ENCODE results near the gene FOXC1. TPM values are rescaled to one million over a fixed set of nuclear protein-coding genes. Genes with fewer than 3 reads are reported as not detected.

The FOXC1 gene
- total RNA-seq, 1 experiment from 2014 or later = 40.7 TPM

DNA sequence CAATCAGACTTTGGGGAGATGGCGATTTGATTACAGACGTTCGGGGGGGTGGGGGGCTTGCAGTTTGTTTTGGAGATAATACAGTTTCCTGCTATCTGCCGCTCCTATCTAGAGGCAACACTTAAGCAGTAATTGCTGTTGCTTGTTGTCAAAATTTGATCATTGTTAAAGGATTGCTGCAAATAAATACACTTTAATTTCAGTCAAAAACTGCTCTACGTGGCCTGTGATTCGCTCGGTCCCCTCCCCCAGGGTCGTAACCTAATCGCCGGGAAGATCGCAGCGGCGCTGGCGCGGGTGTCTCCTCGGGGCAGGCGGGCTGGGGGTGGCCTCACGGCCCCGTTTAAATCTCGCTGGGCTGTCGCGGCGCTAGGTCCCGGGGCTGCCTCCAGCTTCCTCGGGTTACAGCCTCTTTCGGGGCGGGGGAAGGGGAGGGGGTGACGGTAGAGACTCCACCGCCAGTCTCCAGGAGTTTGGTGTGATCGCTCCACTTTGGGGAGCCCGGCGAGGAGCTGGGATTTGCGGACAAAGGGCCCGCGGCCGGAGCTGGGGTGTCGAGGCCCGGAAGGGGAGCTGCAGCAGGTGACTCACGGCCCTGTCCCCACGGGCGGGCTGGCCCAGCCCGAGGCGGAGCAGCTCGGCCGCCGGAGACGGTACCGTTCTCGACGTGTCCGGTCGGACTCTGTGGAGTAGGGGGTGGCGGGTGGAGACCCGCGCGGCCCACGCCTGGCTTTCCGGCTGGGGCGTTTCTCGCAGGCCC, 4.2 kb downstream of the FOXC1 start:
- Histone ChIP-seq H3K4me1 (ENCODE audit: control insufficient read depth in 1 of 2, insufficient read depth in 2 of 2, low read length in 2 of 2) (peaks cover 11 to 17% of the 10 kb centered on the region in 2 experiments; a peak in 3 of 4 replicates), H3K4me3 (replicated peaks in 1 of 2; ENCODE audit: low read depth in 1 of 2, low read length in 2 of 2) (peak overlapping the region; percentile 11 to 79; a peak in 2 of 4 replicates), H3K9me3 (ENCODE audit: control insufficient read depth in 1 of 2, insufficient read depth in 1 of 2, low read depth in 1 of 2, low read length in 2 of 2) (no peaks in the 10 kb centered on the region), H2AFZ (ENCODE audit: low read depth, low read length, poor library complexity, severe bottlenecking) (no peak overlapping the region), H3K36me3 (ENCODE audit: control insufficient read depth in 1 of 2, insufficient read depth in 2 of 2, low read length in 2 of 2) (peaks cover 3 to 4% of the 10 kb centered on the region in 2 experiments; a peak in 1 of 4 replicates), H3K9me2 (ENCODE audit: insufficient read depth) (no peaks in the 10 kb centered on the region), H3K4me2 (ENCODE audit: low read length) (peak overlapping the region; percentile 97; the same call in 1 of the 2 replicates), H3K27me3 (ENCODE audit: insufficient read depth, low read length) (no peaks in the 10 kb centered on the region), H3K27ac (ENCODE audit: low read depth, low read length) (no peak overlapping the region; the same call in 1 of the 2 replicates), H3K9ac (ENCODE audit: low read length) (peak overlapping the region; percentile 16; the same call in 1 of the 2 replicates), H3K79me2 (ENCODE audit: insufficient read depth, low read length) (peaks cover 40% of the 10 kb centered on the region), H4K20me1 (ENCODE audit: insufficient read depth) (0 out of 2 replicates have a peak, but pooled peaks cover 6% of the 10 kb centered on the region)
- CTCF ChIA-PET = no interaction called here
- POLR2A ChIA-PET = no interaction called here
- RAD21 ChIA-PET (ENCODE audit: low non-redundant PET in 1 of 2, low total read pairs in 2 of 2, uncharacterized antibody in 2 of 2, unreplicated experiment in 2 of 2) = no interaction called here
- ATAC-seq (no peak), DNase-seq (ENCODE audit: low read depth, low spot score) (no peak)
- no TSS peak for BruUV-seq (replicated peaks)
- intact Hi-C loops (cut with micrococcal nuclease) = no loop called here
- no peak for TF ChIP-seq POLR2AphosphoS5 (IDR thresholded peaks at IDR 0.05; ENCODE audit: low read depth, low read length)
- TF ChIP-seq CBX3 (IDR thresholded peaks at IDR 0.05; ENCODE audit: low read depth) = no peak
- TF ChIP-seq JUND (IDR thresholded peaks at IDR 0.05) = no peak
- TF ChIP-seq ZBTB33 (IDR thresholded peaks at IDR 0.05; ENCODE audit: extremely low read depth, insufficient replicate concordance, low read length) = no peak
- no peak for TF ChIP-seq RAD21 (IDR thresholded peaks at IDR 0.05; ENCODE audit: low read depth)
- no peak for TF ChIP-seq TCF7L2 (IDR thresholded peaks at IDR 0.05; ENCODE audit: borderline replicate concordance, extremely low read depth, insufficient read depth, insufficient read length)
- TF ChIP-seq, protein P1, sequence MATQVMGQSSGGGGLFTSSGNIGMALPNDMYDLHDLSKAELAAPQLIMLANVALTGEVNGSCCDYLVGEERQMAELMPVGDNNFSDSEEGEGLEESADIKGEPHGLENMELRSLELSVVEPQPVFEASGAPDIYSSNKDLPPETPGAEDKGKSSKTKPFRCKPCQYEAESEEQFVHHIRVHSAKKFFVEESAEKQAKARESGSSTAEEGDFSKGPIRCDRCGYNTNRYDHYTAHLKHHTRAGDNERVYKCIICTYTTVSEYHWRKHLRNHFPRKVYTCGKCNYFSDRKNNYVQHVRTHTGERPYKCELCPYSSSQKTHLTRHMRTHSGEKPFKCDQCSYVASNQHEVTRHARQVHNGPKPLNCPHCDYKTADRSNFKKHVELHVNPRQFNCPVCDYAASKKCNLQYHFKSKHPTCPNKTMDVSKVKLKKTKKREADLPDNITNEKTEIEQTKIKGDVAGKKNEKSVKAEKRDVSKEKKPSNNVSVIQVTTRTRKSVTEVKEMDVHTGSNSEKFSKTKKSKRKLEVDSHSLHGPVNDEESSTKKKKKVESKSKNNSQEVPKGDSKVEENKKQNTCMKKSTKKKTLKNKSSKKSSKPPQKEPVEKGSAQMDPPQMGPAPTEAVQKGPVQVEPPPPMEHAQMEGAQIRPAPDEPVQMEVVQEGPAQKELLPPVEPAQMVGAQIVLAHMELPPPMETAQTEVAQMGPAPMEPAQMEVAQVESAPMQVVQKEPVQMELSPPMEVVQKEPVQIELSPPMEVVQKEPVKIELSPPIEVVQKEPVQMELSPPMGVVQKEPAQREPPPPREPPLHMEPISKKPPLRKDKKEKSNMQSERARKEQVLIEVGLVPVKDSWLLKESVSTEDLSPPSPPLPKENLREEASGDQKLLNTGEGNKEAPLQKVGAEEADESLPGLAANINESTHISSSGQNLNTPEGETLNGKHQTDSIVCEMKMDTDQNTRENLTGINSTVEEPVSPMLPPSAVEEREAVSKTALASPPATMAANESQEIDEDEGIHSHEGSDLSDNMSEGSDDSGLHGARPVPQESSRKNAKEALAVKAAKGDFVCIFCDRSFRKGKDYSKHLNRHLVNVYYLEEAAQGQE (IDR thresholded peaks at IDR 0.05; ENCODE audit: low read depth) = no peak
- TF ChIP-seq ELF1 (IDR thresholded peaks at IDR 0.05; ENCODE audit: borderline replicate concordance, low read depth) = no peak
- no peak for TF ChIP-seq EZH2 (IDR thresholded peaks at IDR 0.05)
- TF ChIP-seq, protein P2, sequence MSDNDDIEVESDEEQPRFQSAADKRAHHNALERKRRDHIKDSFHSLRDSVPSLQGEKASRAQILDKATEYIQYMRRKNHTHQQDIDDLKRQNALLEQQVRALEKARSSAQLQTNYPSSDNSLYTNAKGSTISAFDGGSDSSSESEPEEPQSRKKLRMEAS (IDR thresholded peaks at IDR 0.05) = no peak
- TF ChIP-seq SRF (IDR thresholded peaks at IDR 0.05; ENCODE audit: low read depth) = no peak
- TF ChIP-seq SP1 (IDR thresholded peaks at IDR 0.05; ENCODE audit: low read depth) = no peak
- TF ChIP-seq POLR2A (IDR thresholded peaks at IDR 0.05; ENCODE audit: borderline replicate concordance, extremely low read depth, insufficient read depth, insufficient read length) = no peak
- TF ChIP-seq YY1 (IDR thresholded peaks at IDR 0.05; ENCODE audit: extremely low read depth, insufficient replicate concordance, low read depth, low read length) = no peak
- TF ChIP-seq, protein P3, sequence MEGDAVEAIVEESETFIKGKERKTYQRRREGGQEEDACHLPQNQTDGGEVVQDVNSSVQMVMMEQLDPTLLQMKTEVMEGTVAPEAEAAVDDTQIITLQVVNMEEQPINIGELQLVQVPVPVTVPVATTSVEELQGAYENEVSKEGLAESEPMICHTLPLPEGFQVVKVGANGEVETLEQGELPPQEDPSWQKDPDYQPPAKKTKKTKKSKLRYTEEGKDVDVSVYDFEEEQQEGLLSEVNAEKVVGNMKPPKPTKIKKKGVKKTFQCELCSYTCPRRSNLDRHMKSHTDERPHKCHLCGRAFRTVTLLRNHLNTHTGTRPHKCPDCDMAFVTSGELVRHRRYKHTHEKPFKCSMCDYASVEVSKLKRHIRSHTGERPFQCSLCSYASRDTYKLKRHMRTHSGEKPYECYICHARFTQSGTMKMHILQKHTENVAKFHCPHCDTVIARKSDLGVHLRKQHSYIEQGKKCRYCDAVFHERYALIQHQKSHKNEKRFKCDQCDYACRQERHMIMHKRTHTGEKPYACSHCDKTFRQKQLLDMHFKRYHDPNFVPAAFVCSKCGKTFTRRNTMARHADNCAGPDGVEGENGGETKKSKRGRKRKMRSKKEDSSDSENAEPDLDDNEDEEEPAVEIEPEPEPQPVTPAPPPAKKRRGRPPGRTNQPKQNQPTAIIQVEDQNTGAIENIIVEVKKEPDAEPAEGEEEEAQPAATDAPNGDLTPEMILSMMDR (IDR thresholded peaks at IDR 0.05 in 2 of 3, conservative IDR thresholded peaks at IDR 0.05 in 1 of 3; ENCODE audit: borderline replicate concordance in 1 of 3, insufficient read depth in 1 of 3, low read depth in 2 of 3, low read length in 2 of 3) = no peak
- TF ChIP-seq CEBPB (IDR thresholded peaks at IDR 0.05; ENCODE audit: low read depth) = no peak
- no peak for TF ChIP-seq EGR1 (IDR thresholded peaks at IDR 0.05; ENCODE audit: low read depth)
- no peak for TF ChIP-seq ATF3 (IDR thresholded peaks at IDR 0.05)
- TF ChIP-seq SIN3A (IDR thresholded peaks at IDR 0.05; ENCODE audit: low read depth) = no peak
- no peak for TF ChIP-seq ZFX (IDR thresholded peaks at IDR 0.05)

Measured in HCT116 (cell line).